ENCODE results near the gene SKOR1.

The SKOR1 gene

GRCh38 chr15:67852418-67852817 is 27.1 kb downstream of the SKOR1 start:
- no peak for DNase-seq (ENCODE audit: low read depth)

GRCh38 chr15:67853454-67853853 is 28.1 kb downstream of the SKOR1 start:
- no peak for DNase-seq (ENCODE audit: low read depth)

GRCh38 chr15:67854358-67854757 is 29.0 kb downstream of the SKOR1 start:
- DNase-seq (ENCODE audit: low read depth) = no peak

GRCh38 chr15:67855842-67856241 is 30.5 kb downstream of the SKOR1 start:
- DNase-seq (ENCODE audit: low read depth) = no peak

- DNase-seq (ENCODE audit: low read depth) = no peak
Observed at GRCh38 chr15:67857220-67857619, 31.9 kb downstream of the SKOR1 start.

GRCh38 chr15:67859331-67859946 is 34.1 kb downstream of the SKOR1 start:
- DNase-seq (ENCODE audit: low read depth) = no peak

GRCh38 chr15:67861983-67862382 is 36.7 kb downstream of the SKOR1 start:
- no peak for DNase-seq (ENCODE audit: low read depth)

- DNase-seq (ENCODE audit: low read depth) = no peak
Observed at GRCh38 chr15:67862750-67863441, 37.6 kb downstream of the SKOR1 start.

GRCh38 chr15:67863442-67863987 is 38.2 kb downstream of the SKOR1 start:
- peak; percentile 40 for DNase-seq (ENCODE audit: low read depth)

- DNase-seq (ENCODE audit: low read depth) = no peak
Observed at GRCh38 chr15:67865331-67865730, 40.0 kb downstream of the SKOR1 start.

GRCh38 chr15:67865766-67866165 is 40.5 kb downstream of the SKOR1 start:
- no peak for DNase-seq (ENCODE audit: low read depth)

GRCh38 chr15:67869701-67870100 is 44.4 kb downstream of the SKOR1 start:
- DNase-seq (ENCODE audit: low read depth) = no peak

GRCh38 chr15:67870868-67871408 is 45.6 kb downstream of the SKOR1 start:
- no peak for DNase-seq (ENCODE audit: low read depth)

- DNase-seq (ENCODE audit: low read depth) = no peak
Observed at GRCh38 chr15:67873777-67874176, 48.5 kb downstream of the SKOR1 start.

- no peak for DNase-seq (ENCODE audit: low read depth)
Observed at GRCh38 chr15:67878712-67879206, 53.5 kb downstream of the SKOR1 start.

- DNase-seq (ENCODE audit: low read depth) = no peak
Observed at GRCh38 chr15:67879440-67880129, 54.3 kb downstream of the SKOR1 start.

GRCh38 chr15:67880651-67881182 is 55.4 kb downstream of the SKOR1 start:
- no peak for DNase-seq (ENCODE audit: low read depth)

GRCh38 chr15:67882487-67883233 is 57.4 kb downstream of the SKOR1 start:
- no peak for DNase-seq (ENCODE audit: low read depth)

GRCh38 chr15:67883234-67883773 is 58.0 kb downstream of the SKOR1 start:
- no peak for DNase-seq (ENCODE audit: low read depth)

GRCh38 chr15:67884009-67884408 is 58.7 kb downstream of the SKOR1 start:
- no peak for DNase-seq (ENCODE audit: low read depth)
